ENCODE data around the gene DBNDD1.
"Not testable (repeated sequence)": the region's sequence is repeated elsewhere in the genome, so short reads cannot be mapped to it uniquely, and the experiment has no call there.

DNA sequence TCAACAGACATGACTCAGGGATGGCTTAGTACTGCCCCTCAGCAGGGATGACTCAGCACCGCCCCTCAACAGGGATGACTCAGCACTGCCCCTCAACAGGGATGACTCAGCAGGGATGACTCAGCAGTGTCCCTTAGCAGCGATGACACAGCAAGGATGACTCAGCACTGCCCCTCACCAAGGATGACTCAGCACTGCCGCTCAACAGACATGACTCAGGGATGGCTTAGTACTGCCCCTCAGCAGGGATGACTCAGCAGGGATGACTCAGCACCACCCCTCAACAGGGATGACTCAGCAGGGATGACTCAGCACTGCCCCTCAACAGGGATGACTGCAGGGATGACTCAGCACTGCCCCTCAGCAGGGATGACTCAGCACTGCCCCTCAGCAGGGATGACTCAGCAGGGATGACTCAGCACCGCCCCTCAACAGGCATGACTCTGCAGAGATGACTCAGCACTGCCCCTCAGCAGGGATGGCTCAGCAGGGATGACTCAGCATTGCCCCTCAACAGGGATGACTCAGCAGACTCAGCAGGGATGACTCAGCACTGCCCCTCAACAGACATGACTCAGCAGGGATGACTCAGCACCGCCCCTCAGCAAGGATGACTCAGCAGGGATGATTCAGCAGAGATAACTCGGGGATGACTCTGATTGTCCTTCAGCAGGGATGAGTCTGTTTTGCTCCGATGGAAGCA is 23.6 kb downstream of the DBNDD1 start:
- TF ChIP-seq, protein P1, sequence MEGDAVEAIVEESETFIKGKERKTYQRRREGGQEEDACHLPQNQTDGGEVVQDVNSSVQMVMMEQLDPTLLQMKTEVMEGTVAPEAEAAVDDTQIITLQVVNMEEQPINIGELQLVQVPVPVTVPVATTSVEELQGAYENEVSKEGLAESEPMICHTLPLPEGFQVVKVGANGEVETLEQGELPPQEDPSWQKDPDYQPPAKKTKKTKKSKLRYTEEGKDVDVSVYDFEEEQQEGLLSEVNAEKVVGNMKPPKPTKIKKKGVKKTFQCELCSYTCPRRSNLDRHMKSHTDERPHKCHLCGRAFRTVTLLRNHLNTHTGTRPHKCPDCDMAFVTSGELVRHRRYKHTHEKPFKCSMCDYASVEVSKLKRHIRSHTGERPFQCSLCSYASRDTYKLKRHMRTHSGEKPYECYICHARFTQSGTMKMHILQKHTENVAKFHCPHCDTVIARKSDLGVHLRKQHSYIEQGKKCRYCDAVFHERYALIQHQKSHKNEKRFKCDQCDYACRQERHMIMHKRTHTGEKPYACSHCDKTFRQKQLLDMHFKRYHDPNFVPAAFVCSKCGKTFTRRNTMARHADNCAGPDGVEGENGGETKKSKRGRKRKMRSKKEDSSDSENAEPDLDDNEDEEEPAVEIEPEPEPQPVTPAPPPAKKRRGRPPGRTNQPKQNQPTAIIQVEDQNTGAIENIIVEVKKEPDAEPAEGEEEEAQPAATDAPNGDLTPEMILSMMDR (IDR thresholded peaks at IDR 0.05; ENCODE audit: insufficient read depth, low read depth, low read length): not testable (repeated sequence)
- TF ChIP-seq EZH2 (IDR thresholded peaks at IDR 0.05; ENCODE audit: insufficient read depth, low read length): not testable (repeated sequence)
